ENCODE results near the gene MRPS18B. TPM values are rescaled to one million over a fixed set of nuclear protein-coding genes. Genes with fewer than 3 reads are reported as not detected.
"Not testable (repeated sequence)": the region's sequence is repeated elsewhere in the genome, so short reads cannot be mapped to it uniquely, and the experiment has no call there.

The MRPS18B gene
- total RNA-seq, 6 donors from 2014 or later: 23.0 to 62.5 (median 45.7) TPM

DNA sequence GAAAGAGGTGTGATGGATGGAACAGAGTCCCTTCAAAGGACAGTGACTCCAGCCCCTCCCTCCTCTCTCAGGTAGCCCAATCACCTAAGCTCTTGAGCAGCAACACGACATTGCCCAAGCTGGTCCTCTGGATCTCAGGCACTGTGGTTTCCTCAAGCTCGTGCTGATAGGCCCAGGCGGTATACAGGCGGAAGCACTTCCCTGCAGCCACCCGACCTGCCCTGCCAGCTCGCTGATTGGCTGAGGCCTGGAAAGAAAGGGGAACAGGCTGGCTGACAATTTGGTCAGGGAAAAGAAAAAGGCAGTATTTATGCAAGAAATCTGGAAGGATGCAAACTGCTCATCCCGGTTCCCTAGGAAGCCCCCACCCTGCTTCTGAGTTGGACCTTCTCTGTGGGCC is 38.9 kb downstream of the MRPS18B start:
- H3K4me1 ChIP-seq: no peaks in the 10 kb centered on the region
- WGBS, 2 donors: 75% methylated on average over 7 of the region's 7 CpGs; no CpG with 5 or more reads in 1 of the 2 donors

DNA sequence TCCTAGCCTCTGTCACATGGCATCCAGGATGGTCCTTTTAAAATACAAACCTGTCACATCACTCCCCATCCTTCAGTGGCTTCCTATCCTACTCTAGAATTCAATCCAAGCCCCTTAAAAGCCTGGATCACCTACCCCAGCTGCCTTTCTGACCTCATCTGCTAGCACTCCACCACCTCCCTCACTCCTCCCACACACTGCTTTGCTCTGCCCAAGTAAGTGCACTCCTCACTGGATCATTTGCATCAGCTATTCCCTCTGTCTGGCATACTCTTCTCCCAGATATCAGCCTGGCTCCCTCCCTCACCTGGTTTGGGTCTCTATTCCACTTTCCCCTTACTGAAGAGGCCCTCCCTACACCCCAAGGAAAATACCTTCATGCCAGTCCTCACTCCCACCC is 39.8 kb downstream of the MRPS18B start:
- Histone ChIP-seq H3K4me3 (no peak overlapping the region), H3K27ac (no peak overlapping the region), H3K27me3 (no peaks in the 10 kb centered on the region), H3K9me3 (no peaks in the 10 kb centered on the region), H3K4me1 (no peaks in the 10 kb centered on the region), H3K36me3 (peaks cover 52 to 100% (median 99%) of the 10 kb centered on the region in 4 donors)
- no peak for ATAC-seq (ENCODE audit: low FRiP score in 2 of 2)
- DNase-seq: no peak
- TF ChIP-seq POLR2AphosphoS5 (IDR thresholded peaks at IDR 0.05) (no peak), EP300 (IDR thresholded peaks at IDR 0.05) (no peak), POLR2A (IDR thresholded peaks at IDR 0.05) (no peak)
- TF ChIP-seq, protein P1, sequence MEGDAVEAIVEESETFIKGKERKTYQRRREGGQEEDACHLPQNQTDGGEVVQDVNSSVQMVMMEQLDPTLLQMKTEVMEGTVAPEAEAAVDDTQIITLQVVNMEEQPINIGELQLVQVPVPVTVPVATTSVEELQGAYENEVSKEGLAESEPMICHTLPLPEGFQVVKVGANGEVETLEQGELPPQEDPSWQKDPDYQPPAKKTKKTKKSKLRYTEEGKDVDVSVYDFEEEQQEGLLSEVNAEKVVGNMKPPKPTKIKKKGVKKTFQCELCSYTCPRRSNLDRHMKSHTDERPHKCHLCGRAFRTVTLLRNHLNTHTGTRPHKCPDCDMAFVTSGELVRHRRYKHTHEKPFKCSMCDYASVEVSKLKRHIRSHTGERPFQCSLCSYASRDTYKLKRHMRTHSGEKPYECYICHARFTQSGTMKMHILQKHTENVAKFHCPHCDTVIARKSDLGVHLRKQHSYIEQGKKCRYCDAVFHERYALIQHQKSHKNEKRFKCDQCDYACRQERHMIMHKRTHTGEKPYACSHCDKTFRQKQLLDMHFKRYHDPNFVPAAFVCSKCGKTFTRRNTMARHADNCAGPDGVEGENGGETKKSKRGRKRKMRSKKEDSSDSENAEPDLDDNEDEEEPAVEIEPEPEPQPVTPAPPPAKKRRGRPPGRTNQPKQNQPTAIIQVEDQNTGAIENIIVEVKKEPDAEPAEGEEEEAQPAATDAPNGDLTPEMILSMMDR (IDR thresholded peaks at IDR 0.05): no peak

More for the DNA sequence above, 38.9 kb downstream of the MRPS18B start:
- H3K36me3 ChIP-seq: peaks cover 42 to 100% (median 97%) of the 10 kb centered on the region in 4 donors
- no peak overlapping the region for H3K4me3 ChIP-seq
- H3K9me3 ChIP-seq: no peaks in the 10 kb centered on the region
- no peaks in the 10 kb centered on the region for H3K27me3 ChIP-seq
- ATAC-seq (ENCODE audit: low FRiP score in 2 of 2): peak in 1 of 2 donors; percentile 46
- DNase-seq: peak in 1 of 2 donors; percentile 26
- TF ChIP-seq POLR2AphosphoS5 (IDR thresholded peaks at IDR 0.05): no peak
- no peak for TF ChIP-seq EP300 (IDR thresholded peaks at IDR 0.05)
- no peak for TF ChIP-seq POLR2A (IDR thresholded peaks at IDR 0.05)
- TF ChIP-seq, protein P1 (IDR thresholded peaks at IDR 0.05): no peak
- H3K27ac ChIP-seq: no peak overlapping the region

- WGBS, 2 donors: 95 to 99% methylated on average over 5 of the region's 5 CpGs
- not testable (repeated sequence) for H3K9me3 ChIP-seq; H3K4me1 ChIP-seq; DNase-seq; H3K4me3 ChIP-seq; ATAC-seq (ENCODE audit: low FRiP score in 2 of 2); H3K27ac ChIP-seq; H3K27me3 ChIP-seq
- peaks cover 56 to 100% (median 99%) of the 10 kb centered on the region in 4 donors for H3K36me3 ChIP-seq
Observed at GRCh38 chr6:30657922-30658321, 40.3 kb downstream of the MRPS18B start.

GRCh38 chr6:30664994-30665767 is 47.5 kb downstream of the MRPS18B start:
- Histone ChIP-seq H3K4me3 (no peak overlapping the region), H3K4me1 (no peaks in the 10 kb centered on the region), H3K27me3 (no peaks in the 10 kb centered on the region), H3K27ac (no peak overlapping the region), H3K36me3 (peaks cover 27 to 100% (median 84%) of the 10 kb centered on the region in 4 donors), H3K9me3 (no peaks in the 10 kb centered on the region)
- DNase-seq: peak in 1 of 2 donors; percentile 56
- 92 to 95% methylated on average over 34 of the region's 34 CpGs for WGBS, 2 donors
- no peak for TF ChIP-seq POLR2A (IDR thresholded peaks at IDR 0.05)
- TF ChIP-seq, protein P1 (IDR thresholded peaks at IDR 0.05): no peak
- no peak for TF ChIP-seq EP300 (IDR thresholded peaks at IDR 0.05)
- ATAC-seq (ENCODE audit: low FRiP score in 2 of 2): no peak

GRCh38 chr6:30666300-30666699 is 48.7 kb downstream of the MRPS18B start:
- H3K27me3 ChIP-seq; H3K4me1 ChIP-seq; H3K4me3 ChIP-seq; H3K9me3 ChIP-seq; DNase-seq; ATAC-seq (ENCODE audit: low FRiP score in 2 of 2); H3K27ac ChIP-seq: not testable (repeated sequence)
- peaks cover 25 to 98% (median 77%) of the 10 kb centered on the region in 4 donors for H3K36me3 ChIP-seq
- 90 to 100% methylated on average over 2 of the region's 2 CpGs for WGBS, 2 donors

Data from upper lobe of left lung (tissue), 6 donors.